ENCODE results near the gene OSCP1. TPM values are rescaled to one million over a fixed set of nuclear protein-coding genes. Genes with fewer than 3 reads are reported as not detected.

The OSCP1 gene
- total RNA-seq, 1 experiment from 2014 or later: 3.8 TPM

DNA sequence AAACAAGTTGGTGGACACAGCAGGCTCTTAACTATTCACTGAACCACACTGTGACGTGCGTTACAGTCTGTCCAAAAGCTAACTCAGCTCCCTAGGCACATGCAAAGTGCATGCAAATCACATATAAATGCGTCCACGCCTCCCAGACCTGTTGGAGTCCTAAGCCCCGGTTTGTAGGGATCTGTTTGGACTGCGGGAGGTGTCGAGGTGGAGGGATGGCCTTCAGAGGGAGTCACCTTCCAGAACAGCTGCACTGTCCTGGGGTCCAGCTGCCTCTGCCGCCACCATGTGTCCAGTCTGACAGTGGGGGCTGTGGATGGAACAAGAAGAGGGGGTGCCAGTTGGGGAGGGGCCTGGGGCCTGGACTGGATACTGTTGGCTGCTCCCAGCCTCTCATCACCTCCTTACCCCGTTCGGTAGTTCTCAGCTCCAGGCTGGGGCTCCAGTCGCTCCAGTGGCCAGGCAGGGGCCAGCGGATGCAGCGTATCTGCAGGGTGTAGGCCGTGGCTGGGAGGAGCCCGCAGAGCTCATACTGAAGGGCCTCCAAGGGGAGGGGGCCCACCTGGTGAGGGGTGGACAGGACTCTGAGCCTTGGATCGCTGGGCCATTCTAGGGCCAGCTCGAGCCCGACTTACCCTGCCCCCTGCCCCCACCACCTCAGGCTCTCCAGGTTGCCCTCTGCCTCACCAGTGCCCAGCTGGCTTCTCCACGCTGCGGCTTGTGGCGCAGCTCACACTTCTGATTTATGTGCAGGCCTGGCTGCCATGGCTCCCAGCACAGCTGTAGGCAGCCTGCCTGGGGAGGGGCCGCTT, 21.8 kb upstream of the OSCP1 start:
- DNase-seq (no peak), ATAC-seq (no peak)
- CTCF ChIA-PET: interaction anchor here (0.5 kb wide), 1 partner anchor 71 kb away, joined by 3 read pairs; no protein-coding TSS in a partner anchor

DNA sequence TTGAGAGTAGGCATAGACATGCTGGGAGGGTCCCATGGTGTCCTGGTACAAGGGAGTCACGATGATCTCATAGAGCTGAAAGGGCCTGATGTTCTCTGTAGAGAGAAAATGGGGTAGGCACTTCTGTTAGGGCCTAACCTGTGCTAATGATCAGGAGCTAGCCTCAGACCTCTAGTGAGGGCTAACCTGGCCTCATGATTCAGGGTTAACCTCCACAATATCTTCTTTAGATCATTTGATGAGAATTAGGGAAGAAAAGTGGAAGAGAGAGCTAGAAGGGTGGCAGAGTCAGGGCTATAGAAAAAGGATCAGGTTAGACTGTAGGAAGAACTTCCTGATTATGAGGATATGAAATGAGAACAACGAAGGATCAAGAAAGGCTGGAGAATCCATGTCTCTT, 18.9 kb upstream of the OSCP1 start:
- DNase-seq (no peak), ATAC-seq (no peak)
- Histone ChIP-seq H3K9ac (ENCODE audit: low read length) (no peak overlapping the region), H3K9me3 (ENCODE audit: low read length) (no peaks in the 10 kb centered on the region), H4K20me1 (ENCODE audit: low read length) (no peaks in the 10 kb centered on the region), H3K4me2 (ENCODE audit: low read length) (no peak overlapping the region), H2AFZ (ENCODE audit: low read length) (no peak overlapping the region), H3K79me2 (ENCODE audit: low read length) (no peaks in the 10 kb centered on the region), H3F3A (ENCODE audit: low read length, unreplicated experiment) (no peaks in the 10 kb centered on the region), H3K27me3 (ENCODE audit: low read length) (no peaks in the 10 kb centered on the region), H3K36me3 (ENCODE audit: low read depth, low read length) (no peaks in the 10 kb centered on the region), H3K4me1 (ENCODE audit: insufficient read depth, low read length) (peaks cover 12% of the 10 kb centered on the region), H3K9me2 (replicated peaks; ENCODE audit: low read length) (no peaks in the 10 kb centered on the region), H3K27ac (ENCODE audit: low read length) (no peak overlapping the region), H3K4me3 (ENCODE audit: low read length) (no peak overlapping the region)
- no TSS peak for BruUV-seq (replicated peaks)
- ChIA-PET CTCF (no interaction called here), POLR2A (ENCODE audit: unreplicated experiment) (interaction anchor here (0.6 kb wide), 1 partner anchor 19 kb away, joined by 3 read pairs; the partner anchor contains the start of gene OSCP1)
- intact Hi-C loops (cut with micrococcal nuclease): no loop called here
- TF ChIP-seq, protein P1, sequence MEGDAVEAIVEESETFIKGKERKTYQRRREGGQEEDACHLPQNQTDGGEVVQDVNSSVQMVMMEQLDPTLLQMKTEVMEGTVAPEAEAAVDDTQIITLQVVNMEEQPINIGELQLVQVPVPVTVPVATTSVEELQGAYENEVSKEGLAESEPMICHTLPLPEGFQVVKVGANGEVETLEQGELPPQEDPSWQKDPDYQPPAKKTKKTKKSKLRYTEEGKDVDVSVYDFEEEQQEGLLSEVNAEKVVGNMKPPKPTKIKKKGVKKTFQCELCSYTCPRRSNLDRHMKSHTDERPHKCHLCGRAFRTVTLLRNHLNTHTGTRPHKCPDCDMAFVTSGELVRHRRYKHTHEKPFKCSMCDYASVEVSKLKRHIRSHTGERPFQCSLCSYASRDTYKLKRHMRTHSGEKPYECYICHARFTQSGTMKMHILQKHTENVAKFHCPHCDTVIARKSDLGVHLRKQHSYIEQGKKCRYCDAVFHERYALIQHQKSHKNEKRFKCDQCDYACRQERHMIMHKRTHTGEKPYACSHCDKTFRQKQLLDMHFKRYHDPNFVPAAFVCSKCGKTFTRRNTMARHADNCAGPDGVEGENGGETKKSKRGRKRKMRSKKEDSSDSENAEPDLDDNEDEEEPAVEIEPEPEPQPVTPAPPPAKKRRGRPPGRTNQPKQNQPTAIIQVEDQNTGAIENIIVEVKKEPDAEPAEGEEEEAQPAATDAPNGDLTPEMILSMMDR (conservative IDR thresholded peaks at IDR 0.05; ENCODE audit: low read depth, low read length): no peak
- TF ChIP-seq EZH2 (IDR thresholded peaks at IDR 0.05; ENCODE audit: low read length, unreplicated experiment) (no peak), EZH2phosphoT487 (IDR thresholded peaks at IDR 0.05; ENCODE audit: borderline replicate concordance, low read length) (no peak)

More for the DNA sequence above, 21.8 kb upstream of the OSCP1 start:
- POLR2A ChIA-PET (ENCODE audit: unreplicated experiment): no interaction called here
- Histone ChIP-seq H3K27me3 (ENCODE audit: low read length) (no peaks in the 10 kb centered on the region), H4K20me1 (ENCODE audit: low read length) (no peaks in the 10 kb centered on the region), H3K9me2 (replicated peaks; ENCODE audit: low read length) (no peaks in the 10 kb centered on the region), H3K79me2 (ENCODE audit: low read length) (no peaks in the 10 kb centered on the region), H3K27ac (ENCODE audit: low read length) (no peak overlapping the region), H3K4me1 (ENCODE audit: insufficient read depth, low read length) (no peaks in the 10 kb centered on the region), H3K36me3 (ENCODE audit: low read depth, low read length) (no peaks in the 10 kb centered on the region), H3K4me2 (ENCODE audit: low read length) (no peak overlapping the region), H3K9ac (ENCODE audit: low read length) (no peak overlapping the region), H3F3A (ENCODE audit: low read length, unreplicated experiment) (no peaks in the 10 kb centered on the region), H3K4me3 (ENCODE audit: low read length) (no peak overlapping the region), H2AFZ (ENCODE audit: low read length) (no peak overlapping the region), H3K9me3 (ENCODE audit: low read length) (no peaks in the 10 kb centered on the region)
- TF ChIP-seq EZH2 (IDR thresholded peaks at IDR 0.05; ENCODE audit: low read length, unreplicated experiment) (no peak), EZH2phosphoT487 (IDR thresholded peaks at IDR 0.05; ENCODE audit: borderline replicate concordance, low read length) (no peak)
- TF ChIP-seq, protein P1 (conservative IDR thresholded peaks at IDR 0.05; ENCODE audit: low read depth, low read length): no peak
- BruUV-seq (replicated peaks): no TSS peak
- intact Hi-C loops (cut with micrococcal nuclease): no loop called here

Measured in PC-3 (cell line).